BJ (cell line): ENCODE data around the gene UBC. TPM values are rescaled to one million over a fixed set of nuclear protein-coding genes. Genes with fewer than 3 reads are reported as not detected.

ENCODE experiments used
- CTCF ChIA-PET: fragments of 350-600 bp; formaldehyde crosslinking; extraction: SDS; loops from one replicate; lab custom pipeline; 2021; ENCODE audit warnings: antibody characterized with exemption, inconsistent platforms; lab: Yijun Ruan, JAX
- POLR2A ChIA-PET: fragments of 300-600 bp; sonication (Branson Sonifier 250); formaldehyde crosslinking; extraction: SDS; loops from one replicate; lab custom pipeline; 2021; ENCODE audit warnings: antibody characterized with exemption; lab: Charles Lee
- DNase-seq: peaks from one replicate; pipeline ENCODE4 v3.0.0-alpha.2; 2011; ENCODE audit warnings: low read depth
- H3K27me3 ChIP-seq: 2 replicates; pipeline ENCODE4 v1.6.0; 2011; ENCODE audit warnings: low read length; ENCODE audit not compliant: control insufficient read depth, insufficient read depth
- H3K36me3 ChIP-seq: 2 replicates; pipeline ENCODE4 v1.5.1; 2011; ENCODE audit warnings: low read length; ENCODE audit not compliant: control insufficient read depth, insufficient read depth
- H3K4me3 ChIP-seq: 2 replicates; pipeline ENCODE4 v1.5.1; 2011; ENCODE audit warnings: low read depth, mild to moderate bottlenecking, control low read depth, low read length
- CTCF ChIP-seq: IDR thresholded peaks from 2 replicates; pipeline ENCODE4 v1.5.1; 2011; ENCODE audit warnings: low read depth, mild to moderate bottlenecking, control low read depth, inconsistent platforms, low read length, moderate library complexity; ENCODE audit not compliant: insufficient read depth
- polyA minus RNA-seq: library from RNA; depleted of rRNA, polyadenylated mRNA; stranded (reverse); fragments of >200 nt; gene quantifications from 2 replicates; pipeline ENCODE4 v1.2.3, GENCODE V29; 2011; rRNA and poly(A)+ RNA removed
- polyA plus RNA-seq: library from polyadenylated mRNA; depleted of rRNA; stranded (reverse); fragments of >200 nt; gene quantifications from 2 replicates; pipeline ENCODE4 v1.2.3, GENCODE V29; 2011; rRNA removed

Gene UBC
- polyA plus RNA-seq = 1,715 and 2,374 TPM in 2 replicates
- polyA minus RNA-seq = 607 and 730 TPM in 2 replicates

DNA sequence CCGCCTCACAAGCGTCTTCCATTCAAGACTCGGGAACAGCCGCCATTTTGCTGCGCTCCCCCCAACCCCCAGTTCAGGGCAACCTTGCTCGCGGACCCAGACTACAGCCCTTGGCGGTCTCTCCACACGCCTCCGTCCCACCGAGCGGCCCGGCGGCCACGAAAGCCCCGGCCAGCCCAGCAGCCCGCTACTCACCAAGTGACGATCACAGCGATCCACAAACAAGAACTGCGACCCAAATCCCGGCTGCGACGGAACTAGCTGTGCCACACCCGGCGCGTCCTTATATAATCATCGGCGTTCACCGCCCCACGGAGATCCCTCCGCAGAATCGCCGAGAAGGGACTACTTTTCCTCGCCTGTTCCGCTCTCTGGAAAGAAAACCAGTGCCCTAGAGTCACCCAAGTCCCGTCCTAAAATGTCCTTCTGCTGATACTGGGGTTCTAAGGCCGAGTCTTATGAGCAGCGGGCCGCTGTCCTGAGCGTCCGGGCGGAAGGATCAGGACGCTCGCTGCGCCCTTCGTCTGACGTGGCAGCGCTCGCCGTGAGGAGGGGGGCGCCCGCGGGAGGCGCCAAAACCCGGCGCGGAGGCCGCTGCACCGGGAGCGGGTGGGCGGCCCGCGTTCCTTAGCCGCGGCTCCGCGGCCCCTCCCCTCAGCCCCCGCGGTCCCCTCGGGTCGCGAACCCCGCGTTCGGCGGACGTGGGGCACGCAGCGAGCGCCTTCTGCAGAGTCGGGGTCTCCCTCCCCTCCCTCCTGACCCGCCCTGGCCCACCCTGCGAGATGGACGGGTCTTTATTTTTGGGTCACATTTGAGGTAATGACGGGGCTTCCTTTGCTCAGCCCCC, at the start of gene UBC:
Gene UBC, minus strand, starts transcription at position 259 of the 847 bp plus-strand sequence. CDS start 879 bp downstream, outside the sequence.
- DNase-seq = no peak
- peaks cover 9% of the 10 kb centered on the region for H3K36me3 ChIP-seq
- TF ChIP-seq CTCF = no peak
- H3K4me3 ChIP-seq = peak within 1 kb of the TSS; percentile 83
- ChIA-PET POLR2A (interaction anchor here (0.6 to 1.0 kb wide), 5 partner anchors 9 to 122 kb away, joined by 3 to 4 read pairs (median 3); no protein-coding TSS in a partner anchor), CTCF (interaction anchor here (0.6 to 4.0 kb wide), 4 partner anchors 8 to 115 kb away, joined by 3 to 31 read pairs (median 5); no protein-coding TSS in a partner anchor)
- no peaks in the 10 kb centered on the region for H3K27me3 ChIP-seq

GRCh38 chr12:124963211-124963610, 48.8 kb upstream of the UBC start:
- peaks cover 25% of the 10 kb centered on the region for H3K36me3 ChIP-seq
- CTCF ChIA-PET = no interaction called here
- no peak for TF ChIP-seq CTCF
- DNase-seq = no peak
- H3K27me3 ChIP-seq = no peaks in the 10 kb centered on the region
- no peak overlapping the region for H3K4me3 ChIP-seq
- POLR2A ChIA-PET = no interaction called here

DNA sequence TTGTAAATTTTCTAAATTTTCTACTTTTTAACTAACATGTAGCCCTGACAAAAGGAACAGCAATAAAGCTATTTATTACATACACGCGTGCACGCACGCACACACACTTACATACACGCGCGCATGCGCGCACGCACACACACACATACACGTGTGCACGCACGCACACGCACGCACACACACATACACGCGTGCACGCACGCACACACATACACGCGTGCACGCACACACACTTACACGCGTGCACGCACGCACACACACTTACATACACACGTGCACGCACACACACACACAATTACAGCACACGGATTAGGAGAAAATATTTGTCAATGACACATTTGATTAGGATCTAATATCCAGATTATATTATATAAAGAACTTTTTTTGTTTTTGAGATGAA, 46.6 kb upstream of the UBC start:
- no peak for TF ChIP-seq CTCF
- H3K36me3 ChIP-seq = peaks cover 26% of the 10 kb centered on the region
- H3K27me3 ChIP-seq = no peaks in the 10 kb centered on the region
- DNase-seq = no peak
- ChIA-PET POLR2A (no interaction called here), CTCF (no interaction called here)
- H3K4me3 ChIP-seq = no peak overlapping the region

- no peak for DNase-seq
- CTCF ChIA-PET = interaction anchor here (3.3 kb wide), 1 partner anchor 16 kb away, joined by 12 read pairs; no protein-coding TSS in a partner anchor
- peaks cover 21% of the 10 kb centered on the region for H3K36me3 ChIP-seq
- POLR2A ChIA-PET = no interaction called here
- H3K27me3 ChIP-seq = no peaks in the 10 kb centered on the region
- no peak for TF ChIP-seq CTCF
- H3K4me3 ChIP-seq = no peak overlapping the region
These were observed 42.1 kb upstream of the UBC start for GRCh38 chr12:124956571-124956970.

DNA sequence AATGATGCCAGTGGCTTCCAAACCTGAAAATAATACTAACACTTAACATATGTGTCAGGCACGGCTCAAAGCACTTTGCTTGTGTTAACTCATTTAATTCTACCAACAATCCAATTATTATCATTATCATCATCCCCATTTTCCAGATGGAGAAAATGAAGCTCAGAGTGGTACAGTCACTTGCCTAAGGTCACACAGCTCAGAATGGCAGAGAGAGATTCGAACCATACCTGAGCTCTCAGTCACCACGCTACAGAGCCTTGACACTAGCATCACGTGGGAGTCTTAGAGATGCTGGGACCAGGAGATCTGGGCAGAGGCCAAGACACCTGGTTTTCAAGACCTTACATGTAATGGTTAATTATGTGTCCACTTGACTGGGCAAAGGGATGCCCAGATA, 40.3 kb upstream of the UBC start:
- CTCF ChIA-PET = interaction anchor here (3.3 kb wide), 1 partner anchor 14 kb away, joined by 12 read pairs; no protein-coding TSS in a partner anchor
- no peak overlapping the region for H3K4me3 ChIP-seq

More for the DNA sequence above, 40.3 kb upstream of the UBC start:
- no peak for TF ChIP-seq CTCF
- H3K27me3 ChIP-seq = no peaks in the 10 kb centered on the region
- POLR2A ChIA-PET = no interaction called here
- H3K36me3 ChIP-seq = peaks cover 24% of the 10 kb centered on the region
- no peak for DNase-seq
